HG02852 (cell line): Measurements from ENCODE around the gene VDR.

Experiments used
- ATAC-seq: cut with Tn5 transposase; IDR thresholded peaks from one replicate; pipeline ENCODE4 v1.9.1; 2021; ENCODE audit warnings: mild to moderate bottlenecking, moderate library complexity; ENCODE audit not compliant: unreplicated experiment

VDR gene

GRCh38 chr12:47931187-47931586 lies 26.4 kb upstream of the VDR start:
- no peak for ATAC-seq

- ATAC-seq, result no peak
These were observed 25.8 kb upstream of the VDR start for GRCh38 chr12:47930634-47931033.

- no peak for ATAC-seq
These were observed 22.6 kb upstream of the VDR start for GRCh38 chr12:47927346-47927745.

GRCh38 chr12:47921907-47922306 lies 17.1 kb upstream of the VDR start:
- ATAC-seq, result no peak

GRCh38 chr12:47920913-47921312 lies 16.1 kb upstream of the VDR start:
- no peak for ATAC-seq

GRCh38 chr12:47913081-47913480 lies 8.3 kb upstream of the VDR start:
- no peak for ATAC-seq

- no peak for ATAC-seq
These were observed 7.8 kb upstream of the VDR start for GRCh38 chr12:47912556-47912955.

GRCh38 chr12:47910981-47911380 lies 6.2 kb upstream of the VDR start:
- ATAC-seq, result no peak

- ATAC-seq, result no peak
These were observed 5.7 kb upstream of the VDR start for GRCh38 chr12:47910486-47910885.

GRCh38 chr12:47909839-47910465 lies 5.2 kb upstream of the VDR start:
- ATAC-seq, result no peak

GRCh38 chr12:47908738-47909137 lies 3.9 kb upstream of the VDR start:
- no peak for ATAC-seq

- ATAC-seq, result no peak
These were observed 3.2 kb upstream of the VDR start for GRCh38 chr12:47907851-47908454.

GRCh38 chr12:47903927-47904712 lies 674 bp downstream of the VDR start:
- no peak for ATAC-seq

- ATAC-seq, result no peak
These were observed 1.6 kb downstream of the VDR start for GRCh38 chr12:47903151-47903611.

- ATAC-seq, result no peak
These were observed 2.6 kb downstream of the VDR start for GRCh38 chr12:47902131-47902639.

GRCh38 chr12:47901718-47902093 lies 3.1 kb downstream of the VDR start:
- ATAC-seq, result no peak

GRCh38 chr12:47901063-47901717 lies 3.6 kb downstream of the VDR start:
- no peak for ATAC-seq

GRCh38 chr12:47900131-47901062 lies 4.4 kb downstream of the VDR start:
- ATAC-seq, result peak; percentile 30

GRCh38 chr12:47899466-47899865 lies 5.3 kb downstream of the VDR start:
- no peak for ATAC-seq

GRCh38 chr12:47896633-47897032 lies 8.2 kb downstream of the VDR start:
- no peak for ATAC-seq
